ENCODE measurements around the gene CNTN5. TPM values are rescaled to one million over a fixed set of nuclear protein-coding genes. Genes with fewer than 3 reads are reported as not detected.

The CNTN5 gene
- total RNA-seq, 4 donors from 2014 or later, result not detected

DNA sequence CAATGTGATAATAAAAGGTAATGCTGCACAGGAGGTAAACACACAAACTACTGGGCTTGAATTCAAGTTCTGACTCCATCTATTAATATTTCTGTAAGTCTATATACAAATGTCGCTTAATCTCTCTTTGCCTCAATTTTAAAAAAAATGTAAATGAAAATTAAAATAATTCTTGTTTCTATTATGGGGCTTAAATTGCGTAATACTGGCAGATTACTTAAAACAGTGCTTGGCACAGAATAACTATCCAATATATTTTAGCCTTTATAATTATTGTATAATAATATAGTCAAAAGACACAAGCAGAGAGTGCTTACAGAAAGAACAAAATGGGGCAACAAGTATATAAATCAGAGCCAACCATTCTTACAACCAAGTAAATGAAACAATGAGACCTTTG lies 489.1 kb downstream of the CNTN5 start:
- Histone ChIP-seq H3K4me3 (no peak overlapping the region), H3K36me3 (no peaks in the 10 kb centered on the region), H3K27ac (no peak overlapping the region), H3K9me3 (no peaks in the 10 kb centered on the region), H3K27me3 (no peaks in the 10 kb centered on the region), H3K4me1 (no peaks in the 10 kb centered on the region)
- no peak for DNase-seq (ENCODE audit: low spot score in 2 of 2)
- 85% methylated on average over 2 of the region's 2 CpGs for WGBS
- TF ChIP-seq, protein P1, sequence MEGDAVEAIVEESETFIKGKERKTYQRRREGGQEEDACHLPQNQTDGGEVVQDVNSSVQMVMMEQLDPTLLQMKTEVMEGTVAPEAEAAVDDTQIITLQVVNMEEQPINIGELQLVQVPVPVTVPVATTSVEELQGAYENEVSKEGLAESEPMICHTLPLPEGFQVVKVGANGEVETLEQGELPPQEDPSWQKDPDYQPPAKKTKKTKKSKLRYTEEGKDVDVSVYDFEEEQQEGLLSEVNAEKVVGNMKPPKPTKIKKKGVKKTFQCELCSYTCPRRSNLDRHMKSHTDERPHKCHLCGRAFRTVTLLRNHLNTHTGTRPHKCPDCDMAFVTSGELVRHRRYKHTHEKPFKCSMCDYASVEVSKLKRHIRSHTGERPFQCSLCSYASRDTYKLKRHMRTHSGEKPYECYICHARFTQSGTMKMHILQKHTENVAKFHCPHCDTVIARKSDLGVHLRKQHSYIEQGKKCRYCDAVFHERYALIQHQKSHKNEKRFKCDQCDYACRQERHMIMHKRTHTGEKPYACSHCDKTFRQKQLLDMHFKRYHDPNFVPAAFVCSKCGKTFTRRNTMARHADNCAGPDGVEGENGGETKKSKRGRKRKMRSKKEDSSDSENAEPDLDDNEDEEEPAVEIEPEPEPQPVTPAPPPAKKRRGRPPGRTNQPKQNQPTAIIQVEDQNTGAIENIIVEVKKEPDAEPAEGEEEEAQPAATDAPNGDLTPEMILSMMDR (IDR thresholded peaks at IDR 0.05), result no peak
- TF ChIP-seq POLR2AphosphoS5 (IDR thresholded peaks at IDR 0.05) (no peak), EP300 (IDR thresholded peaks at IDR 0.05) (no peak), POLR2A (IDR thresholded peaks at IDR 0.05) (no peak)

DNA sequence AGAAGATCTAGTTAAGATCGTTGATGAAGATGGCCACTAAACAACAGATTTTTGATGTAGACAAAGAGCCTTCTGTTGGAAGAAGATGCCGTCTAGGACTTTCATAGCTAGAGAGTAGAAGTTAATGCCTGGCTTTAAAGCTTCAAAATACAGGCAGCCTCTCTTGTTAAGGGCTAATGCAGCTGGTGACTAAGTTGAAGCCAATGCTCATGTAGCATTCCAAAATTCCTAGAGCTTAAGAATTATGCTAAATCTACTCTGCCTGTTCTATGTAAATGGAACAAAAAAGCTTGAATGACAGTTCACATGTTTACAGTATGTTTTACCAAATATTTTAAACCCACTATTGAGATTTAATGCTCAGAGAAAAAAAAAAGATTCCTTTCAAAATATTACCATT lies 492.6 kb downstream of the CNTN5 start:
- Histone ChIP-seq H3K4me3 (no peak overlapping the region), H3K4me1 (no peaks in the 10 kb centered on the region), H3K36me3 (no peaks in the 10 kb centered on the region), H3K9me3 (no peaks in the 10 kb centered on the region), H3K27me3 (no peaks in the 10 kb centered on the region), H3K27ac (no peak overlapping the region)
- TF ChIP-seq POLR2A (IDR thresholded peaks at IDR 0.05), result no peak
- 80% methylated on average over 2 of the region's 2 CpGs for WGBS
- no peak for DNase-seq (ENCODE audit: low spot score in 2 of 2)

DNA sequence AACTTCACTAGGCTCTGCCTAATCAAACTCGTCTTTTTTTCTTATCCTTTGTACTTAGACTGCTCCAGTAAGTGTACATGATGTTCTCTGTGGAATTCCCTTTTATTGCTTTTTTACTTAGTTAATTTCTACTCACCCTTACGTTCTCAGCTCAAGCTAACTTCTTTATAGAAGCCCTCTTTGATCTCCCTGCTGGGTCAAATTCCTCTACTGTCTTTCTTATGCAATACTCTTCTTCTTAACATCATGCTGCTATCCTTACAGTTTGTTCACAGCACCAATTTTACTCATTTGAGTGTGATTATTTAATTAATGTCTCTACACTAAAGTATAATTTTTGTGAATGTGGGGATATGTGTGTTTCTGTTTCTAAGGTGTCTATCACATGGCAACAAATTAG lies 498.3 kb downstream of the CNTN5 start:
- Histone ChIP-seq H3K27ac (no peak overlapping the region), H3K27me3 (no peaks in the 10 kb centered on the region), H3K4me3 (no peak overlapping the region), H3K36me3 (no peaks in the 10 kb centered on the region), H3K4me1 (no peaks in the 10 kb centered on the region), H3K9me3 (no peaks in the 10 kb centered on the region)
- TF ChIP-seq, protein P1 (IDR thresholded peaks at IDR 0.05), result no peak
- no peak for TF ChIP-seq POLR2A (IDR thresholded peaks at IDR 0.05)
- no peak for TF ChIP-seq EP300 (IDR thresholded peaks at IDR 0.05)
- TF ChIP-seq POLR2AphosphoS5 (IDR thresholded peaks at IDR 0.05), result no peak
- 54% methylated on average over 2 of the region's 2 CpGs for WGBS
- DNase-seq (ENCODE audit: low spot score in 2 of 2), result no peak

DNA sequence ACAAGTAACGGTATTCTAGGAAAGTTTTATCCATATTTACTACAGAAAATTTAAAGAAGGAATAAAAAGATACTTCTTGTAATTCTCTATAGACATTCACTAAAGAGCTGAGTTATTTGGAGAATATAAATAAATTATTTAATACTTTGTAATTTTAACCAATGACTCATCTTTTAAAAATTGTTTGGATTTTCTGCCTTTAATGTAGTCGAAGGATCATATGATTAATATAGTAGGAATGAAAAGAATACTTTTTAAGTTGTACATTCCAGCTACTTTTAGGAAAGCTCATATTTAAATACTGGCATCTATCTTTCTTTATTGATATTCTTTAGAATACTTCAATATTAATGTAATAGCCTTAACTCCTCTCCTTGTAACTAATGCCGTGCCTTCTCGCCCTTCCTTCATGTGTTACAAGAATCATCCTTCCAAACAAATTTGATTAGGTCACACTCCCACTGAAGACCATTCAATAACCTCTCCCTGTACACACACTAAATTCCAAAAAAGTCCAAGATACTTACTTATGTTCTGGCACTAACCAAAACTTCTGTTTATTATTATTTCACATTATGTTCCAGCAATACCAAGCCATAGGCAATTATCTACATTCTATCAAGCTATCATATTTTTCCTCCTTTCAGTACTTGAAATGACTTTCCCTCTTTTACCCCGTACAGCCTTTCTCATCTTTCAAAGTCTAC lies 501.9 kb downstream of the CNTN5 start:
- no peaks in the 10 kb centered on the region for H3K36me3 ChIP-seq
- no peaks in the 10 kb centered on the region for H3K27me3 ChIP-seq
- H3K4me1 ChIP-seq, result no peaks in the 10 kb centered on the region
- no peak for DNase-seq (ENCODE audit: low spot score in 2 of 2)
- no peak for TF ChIP-seq EP300 (IDR thresholded peaks at IDR 0.05)
- no peak for TF ChIP-seq POLR2AphosphoS5 (IDR thresholded peaks at IDR 0.05)
- no peak for TF ChIP-seq POLR2A (IDR thresholded peaks at IDR 0.05)
- TF ChIP-seq, protein P1 (IDR thresholded peaks at IDR 0.05), result no peak
- H3K27ac ChIP-seq, result no peak overlapping the region
- 75% methylated on average over 5 of the region's 5 CpGs for WGBS
- H3K9me3 ChIP-seq, result no peaks in the 10 kb centered on the region
- no peak overlapping the region for H3K4me3 ChIP-seq

DNA sequence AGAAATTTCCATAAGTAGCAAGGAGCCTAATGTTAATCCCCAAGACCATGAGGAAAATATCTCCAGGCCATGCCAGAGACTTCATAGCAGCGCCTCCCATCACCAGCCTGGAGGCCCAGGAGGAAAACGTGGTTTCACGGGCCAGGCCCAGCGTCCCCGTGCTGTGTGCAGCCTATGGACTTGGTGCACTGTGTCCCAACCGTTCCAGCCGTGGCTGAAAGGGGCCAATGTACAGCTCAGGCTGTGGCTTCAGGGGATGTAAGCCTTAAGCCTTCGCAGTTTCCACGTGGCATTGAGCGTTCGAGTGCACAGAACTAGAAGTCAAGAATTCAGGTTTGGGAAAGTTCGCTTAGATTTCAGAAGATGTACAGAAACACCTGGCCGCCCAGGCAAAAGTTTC lies 510.7 kb downstream of the CNTN5 start:
- no peaks in the 10 kb centered on the region for H3K4me1 ChIP-seq
- H3K9me3 ChIP-seq, result no peaks in the 10 kb centered on the region
- no peak overlapping the region for H3K4me3 ChIP-seq
- 92% methylated on average over 10 of the region's 13 CpGs for WGBS
- H3K36me3 ChIP-seq, result no peaks in the 10 kb centered on the region
- TF ChIP-seq POLR2AphosphoS5 (IDR thresholded peaks at IDR 0.05) (no peak), EP300 (IDR thresholded peaks at IDR 0.05) (no peak)
- TF ChIP-seq, protein P1 (IDR thresholded peaks at IDR 0.05), result no peak
- H3K27ac ChIP-seq, result no peak overlapping the region
- H3K27me3 ChIP-seq, result no peaks in the 10 kb centered on the region
- DNase-seq (ENCODE audit: low spot score in 2 of 2), result no peak

DNA sequence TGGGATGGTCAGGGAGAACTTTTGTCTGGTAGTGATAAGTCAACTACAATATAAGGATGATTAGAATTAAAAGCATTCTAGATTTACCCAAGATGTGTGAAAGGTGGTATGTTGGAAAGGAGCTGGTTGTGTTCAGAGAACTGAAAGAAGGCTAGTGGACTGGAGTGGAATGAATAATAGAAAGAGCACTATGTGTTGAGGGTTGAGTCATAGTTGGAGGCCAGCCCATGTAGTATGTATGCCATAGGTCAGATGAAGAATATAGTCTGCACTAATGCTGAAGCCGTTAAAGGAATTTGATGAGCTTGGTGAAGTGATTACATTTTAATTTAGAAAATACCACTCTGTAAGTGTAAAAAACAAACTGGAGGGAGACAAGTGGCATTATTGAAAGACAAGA lies 514.1 kb downstream of the CNTN5 start:
- no peaks in the 10 kb centered on the region for H3K4me1 ChIP-seq
- no peak for TF ChIP-seq POLR2A (IDR thresholded peaks at IDR 0.05)
- TF ChIP-seq, protein P1 (IDR thresholded peaks at IDR 0.05), result no peak
- TF ChIP-seq POLR2AphosphoS5 (IDR thresholded peaks at IDR 0.05), result no peak
- no peak for TF ChIP-seq EP300 (IDR thresholded peaks at IDR 0.05)
- no peak overlapping the region for H3K4me3 ChIP-seq
- H3K36me3 ChIP-seq, result no peaks in the 10 kb centered on the region
- no peaks in the 10 kb centered on the region for H3K27me3 ChIP-seq
- no peaks in the 10 kb centered on the region for H3K9me3 ChIP-seq
- H3K27ac ChIP-seq, result no peak overlapping the region
- WGBS, result 68% methylated on average over 1 of the region's 1 CpG
- DNase-seq (ENCODE audit: low spot score in 2 of 2), result no peak

Measured in suprapubic skin (tissue), 4 donors.